T-helper 1 cell (primary cell): ENCODE results near the gene CACNA2D3.

Source experiments
- DNase-seq, 5 donors: peaks; one replicate each; pipeline ENCODE4 v3.0.0-alpha.2; 2012 to 2020

The CACNA2D3 gene

DNA sequence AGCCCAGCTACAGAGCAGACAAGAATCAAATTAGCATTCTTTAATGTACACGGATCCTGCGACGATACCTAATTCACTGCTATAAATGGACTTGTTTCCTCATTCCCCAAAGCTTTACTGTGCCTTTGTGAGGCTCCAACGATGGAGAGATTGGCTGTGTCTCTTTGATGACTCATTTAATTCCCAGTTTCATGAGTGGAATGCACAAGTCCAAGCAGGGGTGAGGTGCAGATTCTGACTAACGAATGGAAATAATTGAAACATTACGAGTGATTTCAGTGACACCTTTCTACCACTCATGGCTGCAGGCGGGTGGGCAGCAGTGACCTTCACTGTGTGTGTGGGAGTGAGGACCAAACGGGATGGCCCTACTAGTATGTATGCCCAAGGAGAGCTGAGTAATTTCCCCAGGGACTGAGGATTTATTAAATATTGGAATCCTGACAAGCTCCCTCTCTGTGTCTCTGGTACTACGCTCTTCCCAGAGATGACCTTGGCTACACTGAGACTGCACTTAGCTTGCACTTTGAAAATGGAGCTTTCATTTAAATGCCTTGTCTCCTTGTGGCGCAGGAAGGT lies 156.7 kb downstream of the CACNA2D3 start:
- no peak for DNase-seq

GRCh38 chr3:54283470-54283869 lies 161.1 kb downstream of the CACNA2D3 start:
- no peak for DNase-seq

- no peak for DNase-seq
Measured at GRCh38 chr3:54294214-54294613, 171.9 kb downstream of the CACNA2D3 start.

- DNase-seq = no peak
Measured at GRCh38 chr3:54296531-54296930, 174.2 kb downstream of the CACNA2D3 start.

- no peak for DNase-seq
Measured at GRCh38 chr3:54299169-54299935, 177.0 kb downstream of the CACNA2D3 start.

DNA sequence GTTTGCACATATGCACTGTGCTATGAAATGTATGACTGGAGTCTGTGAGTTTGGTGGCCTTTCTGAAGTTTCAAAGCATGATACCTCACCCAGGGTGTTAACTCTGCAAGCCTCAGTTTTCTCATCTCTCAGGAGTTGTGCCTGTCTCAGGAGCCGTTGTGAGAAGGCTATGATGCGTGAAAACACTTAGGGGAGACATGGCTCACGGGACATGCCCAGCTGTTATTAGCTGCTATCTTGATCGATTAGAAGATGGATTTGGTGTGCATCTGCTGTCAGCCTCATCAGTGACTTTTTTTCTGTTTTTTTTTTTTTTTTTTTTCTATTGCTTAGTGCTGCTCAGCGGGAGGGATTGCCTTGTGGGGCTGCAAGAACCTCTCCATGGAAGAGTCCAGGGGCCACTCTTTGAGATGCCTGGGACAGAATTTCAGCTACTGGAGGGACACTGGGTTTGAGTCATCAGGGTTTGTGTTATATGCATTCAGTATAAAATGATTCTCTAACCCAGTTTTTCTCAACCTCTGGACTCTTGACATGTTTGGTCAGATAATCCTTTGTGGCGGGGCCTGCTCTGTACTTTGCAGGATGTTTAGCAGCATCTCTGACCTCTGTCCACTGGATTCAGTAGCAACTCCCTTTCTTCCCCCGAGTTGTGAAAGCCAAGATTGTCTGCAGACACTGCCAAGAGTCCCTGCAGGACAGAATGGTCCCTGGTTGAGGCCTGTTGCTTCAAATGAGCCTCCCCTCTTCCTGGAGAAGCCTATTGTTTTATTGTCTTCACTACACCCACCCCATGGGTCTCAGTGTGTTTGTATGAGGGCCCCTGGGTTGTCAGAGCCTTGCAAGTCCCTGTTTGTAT lies 181.4 kb downstream of the CACNA2D3 start:
- no peak for DNase-seq

GRCh38 chr3:54304877-54305276 lies 182.5 kb downstream of the CACNA2D3 start:
- DNase-seq = no peak

DNA sequence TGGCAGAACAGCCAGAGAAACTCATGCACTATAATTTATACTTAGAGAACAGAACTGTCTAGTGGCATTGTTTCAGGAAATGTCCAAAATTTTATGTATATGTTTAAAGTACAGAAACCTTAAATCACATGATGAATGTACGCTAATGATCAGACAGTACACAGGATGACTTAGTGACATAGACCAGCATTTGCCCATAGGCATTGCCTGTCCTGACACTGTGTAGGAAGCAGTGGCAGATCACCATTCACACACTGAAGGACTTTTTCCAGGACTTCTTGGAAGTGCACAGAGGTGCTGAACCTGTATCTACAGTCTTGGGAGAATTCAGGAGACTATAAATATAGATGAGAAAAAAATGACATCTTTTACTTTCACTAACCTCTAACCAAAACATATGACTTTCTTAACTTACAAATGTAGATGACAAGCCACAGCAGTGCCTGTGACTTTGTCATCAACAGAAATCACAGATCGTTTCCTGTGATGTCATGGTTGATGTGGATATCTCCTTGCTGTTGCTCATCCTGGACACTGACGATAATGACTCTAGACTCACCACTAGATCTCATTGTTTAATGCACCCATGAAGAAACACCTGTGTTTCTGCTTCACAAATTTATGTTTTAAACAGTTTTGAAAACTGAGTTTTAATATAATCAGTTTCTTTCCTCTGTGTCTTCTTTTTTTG lies 183.2 kb downstream of the CACNA2D3 start:
- no peak for DNase-seq

DNA sequence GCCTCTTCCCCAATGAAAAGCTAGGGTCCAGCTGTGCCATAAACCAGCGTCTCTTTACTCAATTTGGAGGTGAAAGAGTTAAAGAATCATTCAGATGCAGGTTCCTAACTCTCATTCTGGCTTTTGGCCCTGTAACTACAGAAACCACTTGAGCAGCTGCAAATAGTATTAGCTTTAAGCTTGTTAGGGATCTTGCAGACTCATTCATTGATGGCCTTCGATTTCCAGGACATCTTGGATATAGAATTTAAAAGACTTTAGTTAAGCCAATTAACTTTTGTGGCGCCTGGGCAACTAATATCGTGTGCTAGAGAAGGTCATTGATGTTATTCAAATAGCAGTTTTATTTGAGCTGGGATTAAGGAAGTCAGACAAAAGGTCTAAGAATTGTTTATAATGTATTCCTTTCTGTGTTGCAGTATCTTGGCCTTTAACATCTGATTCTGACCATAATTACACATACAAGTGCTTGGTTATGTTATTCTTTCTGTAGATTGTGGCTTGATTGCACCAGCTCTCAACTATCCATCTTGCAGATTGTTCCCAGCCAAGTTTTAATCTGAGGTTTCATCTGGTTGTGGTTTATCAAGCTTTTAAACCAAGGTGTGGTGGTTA lies 185.3 kb downstream of the CACNA2D3 start:
- DNase-seq = no peak

- no peak for DNase-seq
Measured at GRCh38 chr3:54309601-54310000, 187.2 kb downstream of the CACNA2D3 start.

- no peak for DNase-seq
Measured at GRCh38 chr3:54311211-54311747, 188.9 kb downstream of the CACNA2D3 start.

DNA sequence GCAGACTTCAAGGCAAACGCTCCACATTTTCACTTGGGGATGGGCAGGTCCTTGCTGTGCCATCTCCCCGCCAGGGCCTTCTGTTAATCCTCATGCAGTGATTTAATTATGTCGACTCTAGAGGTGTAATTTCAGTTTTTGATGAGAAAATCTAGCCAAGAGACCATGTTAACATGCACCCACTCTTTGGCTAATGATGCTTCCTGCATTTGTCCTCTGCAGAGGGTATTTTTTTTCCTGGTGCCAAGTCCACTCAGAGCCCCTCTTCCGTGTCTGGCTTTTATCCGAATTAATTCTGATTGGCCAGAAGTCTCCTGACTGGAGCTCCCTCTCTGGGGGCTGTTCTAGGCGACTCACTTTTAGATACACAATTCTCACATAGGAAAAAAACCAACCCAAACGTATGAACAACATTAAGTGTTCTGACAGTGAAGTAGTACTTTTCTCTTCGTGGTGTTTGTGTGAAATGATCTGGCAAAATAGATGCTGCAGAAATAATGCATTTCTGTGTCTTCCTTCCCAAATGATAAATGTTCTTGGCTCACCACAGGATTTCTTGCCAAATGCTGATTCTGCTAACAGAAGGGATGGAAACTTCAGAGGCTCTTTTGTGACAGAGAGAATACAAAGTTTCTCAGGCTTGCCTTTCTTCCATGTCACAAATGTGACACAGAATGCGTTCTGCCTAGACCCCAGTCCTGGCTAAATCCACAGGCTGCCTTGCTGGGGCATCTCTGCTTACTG lies 190.0 kb downstream of the CACNA2D3 start:
- DNase-seq = no peak

DNA sequence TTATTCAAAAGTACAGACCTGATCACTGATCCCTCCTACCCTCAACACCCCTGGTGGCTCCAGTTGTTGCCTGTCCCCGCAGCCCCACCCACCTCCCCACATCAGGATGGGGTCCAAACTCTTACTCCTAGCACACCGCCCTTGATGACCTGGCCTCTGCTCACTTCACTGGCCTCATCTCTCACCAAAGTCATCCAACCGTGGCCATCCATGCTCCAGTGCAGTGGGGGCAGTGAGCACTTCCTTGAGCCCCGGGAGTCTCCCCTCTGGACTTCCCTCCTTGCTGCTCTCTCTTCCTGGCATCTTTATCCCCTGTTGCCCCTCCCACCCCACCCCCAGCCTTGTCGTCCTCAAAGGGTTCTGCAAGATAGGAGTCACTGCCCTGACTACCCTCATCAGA lies 191.1 kb downstream of the CACNA2D3 start:
- DNase-seq = no peak

DNA sequence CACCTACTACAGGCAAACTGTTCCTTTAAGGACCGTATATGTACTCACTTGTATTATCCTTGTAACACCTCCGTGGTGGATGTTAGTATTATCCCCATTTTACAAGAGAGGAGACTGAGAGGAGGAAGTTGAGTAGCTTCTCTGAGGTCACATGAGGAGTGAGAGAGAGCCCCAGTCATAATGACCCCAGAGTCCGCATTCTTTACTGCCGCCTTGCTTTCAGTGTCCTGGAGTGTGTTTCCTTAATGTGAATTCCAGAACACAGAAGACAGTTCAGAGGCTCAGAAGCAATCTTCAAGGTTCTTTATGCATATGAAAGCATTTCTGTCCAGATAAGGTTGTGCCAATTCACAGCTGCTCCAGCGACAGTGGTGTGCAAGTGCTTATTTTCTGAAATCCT lies 199.2 kb downstream of the CACNA2D3 start:
- no peak for DNase-seq

DNA sequence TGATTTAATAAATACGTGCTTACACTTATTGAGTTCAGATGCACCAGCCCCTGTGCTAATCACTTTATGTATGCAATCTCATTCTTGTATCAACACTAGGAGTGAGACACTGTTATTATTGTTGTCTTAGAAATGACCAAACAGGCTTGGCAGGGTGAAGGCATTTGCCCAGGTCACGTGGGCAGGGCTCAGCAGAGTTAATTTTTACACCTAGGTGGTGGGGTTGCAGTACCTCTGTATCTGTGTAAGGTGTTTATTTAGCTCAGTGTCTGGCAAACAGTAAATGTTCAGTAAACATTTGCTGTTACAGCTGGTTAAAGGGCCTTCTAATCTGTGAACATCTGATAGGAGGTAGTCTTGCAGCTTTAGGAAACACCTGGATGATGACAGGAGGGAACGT lies 200.0 kb downstream of the CACNA2D3 start:
- no peak for DNase-seq

DNA sequence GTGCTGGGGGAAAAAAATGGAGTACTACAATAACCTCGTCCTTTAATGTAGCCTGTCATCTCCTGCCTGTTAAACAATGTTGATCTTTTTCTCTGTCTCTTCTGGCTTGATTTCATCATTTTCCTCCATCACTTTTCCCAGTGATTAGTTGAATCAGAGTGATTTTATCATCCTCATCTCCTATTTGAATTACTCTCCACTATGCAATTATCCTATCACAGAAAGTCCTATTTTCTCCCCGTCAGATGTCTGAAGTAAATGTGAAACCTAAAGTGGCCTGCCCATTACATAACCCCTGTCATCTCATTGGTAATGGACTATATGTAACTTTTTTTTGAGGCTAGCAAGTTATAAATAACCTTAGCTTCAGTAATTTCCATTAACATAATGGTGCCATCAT lies 201.8 kb downstream of the CACNA2D3 start:
- no peak for DNase-seq

DNA sequence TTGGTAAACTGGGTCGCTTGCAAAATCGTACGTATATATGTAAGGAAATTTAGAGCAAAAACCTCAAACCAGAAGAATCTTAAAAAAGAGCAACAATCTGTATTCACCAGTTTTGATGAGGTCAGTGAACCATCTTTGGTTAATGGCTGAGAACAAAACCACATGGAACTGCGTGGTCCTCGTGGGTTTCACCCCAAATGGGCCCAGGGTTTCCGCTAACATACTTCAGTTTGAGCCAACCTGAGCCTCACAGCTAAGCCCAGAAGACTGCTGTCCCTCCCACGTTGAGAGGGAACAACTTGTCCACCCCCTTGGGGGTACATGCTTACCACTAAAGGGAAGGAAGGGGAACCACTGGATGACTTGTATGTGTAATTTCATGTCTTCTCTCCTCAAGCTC lies 204.6 kb downstream of the CACNA2D3 start:
- no peak for DNase-seq

DNA sequence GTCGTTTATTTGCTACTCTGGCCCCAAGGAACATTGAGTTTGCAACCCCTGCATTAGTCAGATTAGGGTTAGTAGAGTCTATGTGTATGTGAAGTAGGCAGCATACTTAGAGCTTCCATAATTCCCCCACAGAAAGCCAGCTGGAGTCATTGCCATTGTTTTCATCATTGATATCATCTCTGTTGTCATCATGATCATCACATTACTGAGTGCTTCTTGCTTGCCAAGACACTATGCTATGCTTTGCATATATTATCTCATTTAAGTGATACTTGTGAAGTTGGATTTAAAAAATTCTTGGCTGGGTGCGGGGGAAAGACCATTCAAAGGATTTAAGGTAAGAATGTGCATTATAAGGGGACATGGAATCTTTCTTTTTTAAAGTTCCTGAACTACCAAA lies 209.0 kb downstream of the CACNA2D3 start:
- DNase-seq = no peak

DNA sequence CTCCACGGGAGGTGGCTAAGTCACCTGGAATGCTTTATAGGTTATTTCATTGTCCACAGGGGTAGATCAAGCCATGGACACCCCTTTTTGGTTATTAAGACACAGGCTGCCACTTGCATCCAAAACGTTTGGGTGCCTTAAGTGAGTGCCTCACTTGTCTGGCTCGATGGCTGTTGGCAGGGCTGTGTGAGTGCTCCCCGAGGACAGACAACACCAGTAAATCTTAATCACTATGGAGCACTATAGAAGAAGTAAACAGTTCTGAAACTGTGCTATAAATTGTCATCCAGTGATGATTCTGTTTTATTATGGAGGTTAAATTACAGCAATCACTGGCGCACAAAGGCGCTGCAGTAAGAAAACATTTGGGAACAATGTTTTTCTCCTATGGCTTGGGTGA lies 215.5 kb downstream of the CACNA2D3 start:
- DNase-seq = no peak

- DNase-seq = no peak
Measured at GRCh38 chr3:54339608-54340007, 217.3 kb downstream of the CACNA2D3 start.

GRCh38 chr3:54341811-54342210 lies 219.5 kb downstream of the CACNA2D3 start:
- no peak for DNase-seq

GRCh38 chr3:54342676-54343075 lies 220.3 kb downstream of the CACNA2D3 start:
- no peak for DNase-seq
